ENCODE results near the gene PLEKHH1.

DNA sequence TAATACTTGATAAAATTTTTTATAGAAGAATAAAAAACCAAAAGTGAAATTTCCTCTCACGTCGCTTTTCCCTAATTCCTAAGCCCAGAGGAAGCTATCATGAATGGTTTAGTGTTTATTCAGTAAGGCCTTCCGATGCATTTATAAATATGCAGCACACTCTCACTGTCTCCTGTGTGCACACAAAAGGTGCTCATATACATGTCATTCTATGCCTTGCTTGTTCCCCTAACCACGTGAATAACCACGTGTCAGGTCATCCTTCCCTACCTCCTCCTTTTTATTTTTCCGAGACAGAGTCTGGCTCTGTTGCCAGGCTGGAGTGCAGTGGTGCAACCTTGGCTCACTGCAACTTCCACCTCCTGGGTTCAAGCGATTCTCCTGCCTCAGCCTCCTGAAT, 37.4 kb downstream of the PLEKHH1 start:
- TF ChIP-seq POLR2A (conservative IDR thresholded peaks at IDR 0.05) (no peak), OTX1 (CRISPR knock-in tag; IDR thresholded peaks at IDR 0.05) (no peak), MED1 (CRISPR knock-in tag; IDR thresholded peaks at IDR 0.05; ENCODE audit: borderline replicate concordance) (no peak), SMAD1 (IDR thresholded peaks at IDR 0.05; ENCODE audit: low read depth, low read length, partially characterized antibody) (no peak), JUNB (CRISPR knock-in tag; conservative IDR thresholded peaks at IDR 0.05) (no peak), SMARCA5 (IDR thresholded peaks at IDR 0.05) (no peak), POLR2AphosphoS5 (IDR thresholded peaks at IDR 0.05; ENCODE audit: control insufficient read depth, insufficient read depth, low read depth, low read length) (no peak), CHD2 (IDR thresholded peaks at IDR 0.05; ENCODE audit: low read depth, low read length) (no peak), CHD4 (IDR thresholded peaks at IDR 0.05; ENCODE audit: insufficient read depth, insufficient replicate concordance, low read depth, low read length, poor library complexity, severe bottlenecking) (no peak), ZFX (CRISPR knock-in tag; IDR thresholded peaks at IDR 0.05) (no peak), ZNF274 (IDR thresholded peaks at IDR 0.05; ENCODE audit: borderline replicate concordance, low read depth, low read length) (no peak)

Measured in K562 (cell line).